CD4-positive, alpha-beta T cell treated with Interleukin-15 for 4 hours (primary cell): Measurements from ENCODE around the gene DCAF6.

ENCODE experiments used
- DNase-seq: peaks from one replicate; pipeline ENCODE4 v3.0.0-alpha.2; 2020; ENCODE audit warnings: low spot score

The DCAF6 gene

DNA sequence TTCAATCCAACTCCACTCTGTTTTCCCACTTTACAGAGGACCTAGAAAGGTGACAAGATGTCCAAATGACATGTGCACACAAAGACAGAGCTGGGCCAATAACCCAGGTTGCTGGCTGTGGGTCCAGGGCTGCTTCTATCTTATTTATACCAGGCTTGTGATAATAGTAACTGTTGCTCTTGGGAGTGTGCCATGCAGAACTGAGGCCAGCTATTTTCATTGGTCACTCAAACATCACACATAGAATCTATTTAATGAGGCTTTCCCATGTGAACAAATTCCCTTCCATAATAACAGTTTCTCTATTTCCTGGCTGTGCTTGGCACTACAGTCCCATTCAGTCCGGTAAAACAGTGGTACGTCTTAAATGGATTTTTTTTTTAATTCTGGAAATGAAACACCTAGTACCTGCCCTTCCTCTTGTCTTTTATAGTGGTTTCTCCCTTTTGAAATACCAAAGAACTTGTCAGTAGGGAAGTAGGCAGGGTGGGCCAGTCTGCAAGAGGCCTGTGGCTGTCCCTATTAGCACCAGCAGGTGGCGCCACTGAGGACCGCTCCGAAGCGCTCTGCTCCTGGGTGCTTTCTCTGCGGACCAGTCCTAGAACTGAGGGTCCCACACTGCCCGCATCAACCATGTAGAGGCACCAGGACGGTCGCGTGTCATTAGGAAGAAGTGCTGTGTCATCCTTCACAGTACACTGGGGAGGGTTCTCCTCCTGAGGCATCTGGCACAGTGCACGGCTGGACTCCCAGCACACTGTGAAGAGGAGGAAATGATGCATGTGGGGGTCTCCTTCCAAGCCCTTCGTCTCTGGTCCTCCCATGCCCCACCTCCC lies 148.1 kb downstream of the DCAF6 start:
- DNase-seq = peak; percentile 52

DNA sequence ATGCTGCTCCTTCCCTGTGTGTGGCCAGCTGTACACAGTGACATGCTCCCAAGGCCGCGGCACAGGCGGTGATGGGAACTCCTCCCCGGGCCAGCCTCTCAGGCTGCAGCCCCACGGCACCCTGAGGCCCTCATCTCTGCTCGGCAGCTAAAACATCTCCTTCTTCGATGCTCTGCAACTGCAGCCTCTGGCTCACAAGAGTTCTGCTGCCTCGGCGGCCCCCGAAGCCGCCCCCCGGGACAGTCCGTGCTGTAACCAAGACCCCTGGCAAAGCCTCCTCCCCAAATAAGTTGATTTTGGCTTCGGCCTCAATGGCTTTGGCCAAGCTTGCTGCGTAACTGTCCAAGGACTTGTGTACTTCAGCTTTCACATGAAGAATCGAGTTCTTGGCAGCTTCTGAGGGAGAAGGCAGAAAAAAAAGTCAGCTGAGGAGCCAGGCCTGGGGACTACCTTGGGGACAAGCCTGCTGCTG lies 149.0 kb downstream of the DCAF6 start:
- DNase-seq = no peak

DNA sequence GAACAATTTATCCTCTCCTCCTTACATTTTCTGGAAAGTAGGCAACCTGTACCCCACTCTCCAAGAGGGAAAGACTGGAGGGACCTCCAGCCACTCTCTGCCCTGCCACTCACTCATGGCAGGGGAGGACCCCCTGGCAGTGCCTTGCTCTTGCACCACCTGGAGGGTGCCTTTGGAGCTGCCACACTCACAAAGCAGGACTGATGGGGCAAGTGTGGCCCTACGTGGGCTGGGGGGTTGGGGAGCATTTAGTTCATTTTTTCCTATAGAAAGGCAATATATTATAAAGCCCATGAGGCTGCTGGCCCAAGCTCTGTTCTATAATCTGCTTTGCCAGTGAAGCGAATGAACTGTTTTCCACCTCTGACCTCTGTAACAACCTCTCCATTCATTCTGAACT lies 150.0 kb downstream of the DCAF6 start:
- no peak for DNase-seq

DNA sequence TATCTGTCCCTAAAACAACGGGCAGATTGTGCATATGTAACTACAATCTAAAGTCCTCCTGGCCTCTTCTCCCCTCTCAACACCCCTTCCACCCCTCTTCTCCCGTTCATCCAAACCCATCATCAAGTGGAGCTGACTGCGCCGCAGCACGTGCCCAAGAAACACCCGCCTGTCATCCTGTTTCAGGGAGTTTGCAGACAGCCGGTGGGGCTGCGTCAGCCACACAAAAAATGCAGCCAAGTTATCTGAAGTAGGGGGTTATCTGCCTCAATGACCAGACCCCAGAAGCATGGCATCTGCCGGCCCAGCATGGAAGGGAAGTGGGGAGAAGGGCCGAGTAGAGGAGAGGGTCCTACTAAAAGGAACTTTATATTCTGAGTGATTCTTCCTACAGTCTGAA lies 151.2 kb downstream of the DCAF6 start:
- DNase-seq = no peak

DNA sequence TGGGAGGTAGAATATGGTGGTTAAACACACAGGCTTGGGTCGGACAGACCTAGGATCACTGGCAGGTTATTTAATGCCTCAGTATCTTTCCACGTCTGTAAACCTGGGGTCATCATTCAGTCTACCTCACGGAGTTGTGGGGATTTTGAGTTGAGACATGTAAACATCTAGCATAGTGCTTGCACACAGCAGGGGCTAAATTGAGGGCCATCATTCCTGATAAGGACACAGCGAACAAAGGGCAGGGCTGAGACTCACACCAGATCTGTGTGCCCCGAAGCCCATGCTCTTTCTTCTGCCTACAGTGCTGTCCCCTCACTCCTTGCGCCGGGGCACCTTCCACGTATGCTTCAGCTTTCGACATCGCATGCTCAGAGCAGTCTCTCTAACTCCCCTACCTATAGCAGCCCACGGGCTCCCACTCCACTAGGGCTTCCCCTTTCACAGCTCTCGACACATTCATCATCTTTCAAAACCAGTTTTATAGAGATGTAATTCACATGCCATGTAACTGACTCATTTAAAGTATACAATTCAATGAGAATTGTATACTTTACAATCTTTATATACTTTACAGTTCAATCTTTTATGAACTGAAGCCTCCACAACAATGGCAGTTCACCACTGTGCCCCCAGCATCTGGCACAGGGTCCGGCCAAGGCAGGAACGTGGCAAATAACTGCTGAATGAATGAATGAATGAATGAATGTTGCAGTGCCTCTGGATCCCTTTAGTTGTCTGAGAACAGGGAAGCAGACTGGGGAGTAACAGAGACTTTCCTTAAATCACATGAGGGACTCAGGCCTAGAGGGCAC lies 152.2 kb downstream of the DCAF6 start:
- no peak for DNase-seq

DNA sequence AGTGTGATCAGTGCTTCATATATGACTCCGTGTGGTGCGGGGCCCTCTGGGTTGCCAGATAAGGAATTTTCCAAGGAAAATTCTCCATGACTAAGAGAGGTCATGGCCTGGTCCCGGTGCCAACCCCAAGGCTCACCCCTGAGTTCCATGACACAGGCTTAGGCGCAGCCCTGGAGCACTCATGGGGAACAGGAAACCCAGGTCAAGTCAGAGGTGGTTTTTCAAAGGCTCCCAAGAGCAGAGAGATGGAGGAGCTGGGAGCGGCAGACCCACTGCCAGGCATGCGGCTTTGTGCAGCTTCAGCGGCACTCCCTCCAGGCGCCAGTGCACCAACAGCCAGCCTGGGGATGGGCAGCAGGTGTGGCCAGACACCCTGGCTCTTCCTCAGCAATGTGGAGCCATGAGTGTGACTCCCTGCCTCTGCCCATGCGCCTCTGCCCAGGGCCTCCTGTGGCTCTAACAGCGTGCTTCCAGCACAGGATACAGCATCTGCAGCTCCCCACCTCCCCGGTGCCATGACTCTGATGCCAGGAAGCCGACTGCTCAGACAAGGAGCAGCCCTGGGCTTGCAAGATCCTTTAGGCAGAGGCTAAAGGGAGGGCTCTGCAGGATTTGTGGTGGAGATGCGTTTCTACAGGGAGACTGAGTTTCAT lies 153.0 kb downstream of the DCAF6 start:
- DNase-seq = no peak

DNA sequence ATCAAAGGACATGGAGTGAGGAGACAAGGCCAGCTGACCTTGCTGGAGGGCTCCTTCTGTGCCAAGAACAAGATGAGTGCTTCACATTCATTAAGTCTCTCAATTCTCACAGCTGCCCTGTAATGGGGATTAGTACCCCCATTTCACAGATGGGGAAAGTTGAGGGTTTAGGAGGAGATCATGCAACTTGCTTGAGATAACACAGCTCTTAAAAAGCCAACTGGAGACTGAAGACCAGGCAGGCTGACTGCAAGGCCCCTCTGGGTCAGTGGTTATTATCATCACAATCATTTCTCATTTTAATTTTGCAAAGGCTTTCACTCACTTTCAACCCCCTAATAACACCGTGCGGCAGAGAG lies 153.5 kb downstream of the DCAF6 start:
- no peak for DNase-seq

DNA sequence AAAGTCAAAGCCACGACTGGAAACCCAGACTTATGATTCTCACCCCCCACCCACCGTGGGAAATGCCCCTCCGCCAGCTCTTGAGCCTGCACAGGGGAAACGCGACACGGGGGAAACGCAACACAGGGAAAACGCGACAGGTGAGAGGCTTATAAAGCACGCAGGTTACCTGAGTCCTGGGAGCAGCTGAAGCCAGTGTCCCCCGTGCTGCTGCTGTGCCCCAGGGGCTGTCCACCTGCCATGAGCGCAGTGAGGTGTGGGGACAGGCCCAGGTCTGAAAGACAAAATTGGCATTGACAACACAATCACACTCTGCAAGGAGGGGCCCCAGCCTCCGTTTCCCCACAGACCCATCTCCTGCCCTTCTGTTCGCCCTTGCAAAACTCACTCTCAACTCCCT lies 153.9 kb downstream of the DCAF6 start:
- no peak for DNase-seq

DNA sequence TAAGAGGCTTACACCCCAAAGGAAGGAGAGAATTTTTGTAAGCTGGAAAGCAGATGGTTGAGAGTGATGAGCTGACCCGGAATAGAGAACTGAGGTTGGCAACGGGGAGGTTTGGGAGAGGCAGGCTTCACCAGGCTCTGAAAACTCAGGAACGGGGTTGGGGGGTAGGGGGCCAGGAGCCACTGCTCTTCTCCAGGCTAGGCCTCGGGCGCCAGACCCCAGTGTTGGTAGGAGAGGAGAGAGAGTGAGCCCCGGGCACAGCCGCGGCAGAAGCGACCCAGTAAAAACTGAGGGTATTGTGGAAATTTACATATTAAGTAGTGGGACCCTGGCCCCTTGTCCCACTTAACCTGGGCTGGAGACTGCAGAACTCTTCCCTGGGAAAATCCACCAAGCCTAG lies 154.6 kb downstream of the DCAF6 start:
- DNase-seq = no peak

DNA sequence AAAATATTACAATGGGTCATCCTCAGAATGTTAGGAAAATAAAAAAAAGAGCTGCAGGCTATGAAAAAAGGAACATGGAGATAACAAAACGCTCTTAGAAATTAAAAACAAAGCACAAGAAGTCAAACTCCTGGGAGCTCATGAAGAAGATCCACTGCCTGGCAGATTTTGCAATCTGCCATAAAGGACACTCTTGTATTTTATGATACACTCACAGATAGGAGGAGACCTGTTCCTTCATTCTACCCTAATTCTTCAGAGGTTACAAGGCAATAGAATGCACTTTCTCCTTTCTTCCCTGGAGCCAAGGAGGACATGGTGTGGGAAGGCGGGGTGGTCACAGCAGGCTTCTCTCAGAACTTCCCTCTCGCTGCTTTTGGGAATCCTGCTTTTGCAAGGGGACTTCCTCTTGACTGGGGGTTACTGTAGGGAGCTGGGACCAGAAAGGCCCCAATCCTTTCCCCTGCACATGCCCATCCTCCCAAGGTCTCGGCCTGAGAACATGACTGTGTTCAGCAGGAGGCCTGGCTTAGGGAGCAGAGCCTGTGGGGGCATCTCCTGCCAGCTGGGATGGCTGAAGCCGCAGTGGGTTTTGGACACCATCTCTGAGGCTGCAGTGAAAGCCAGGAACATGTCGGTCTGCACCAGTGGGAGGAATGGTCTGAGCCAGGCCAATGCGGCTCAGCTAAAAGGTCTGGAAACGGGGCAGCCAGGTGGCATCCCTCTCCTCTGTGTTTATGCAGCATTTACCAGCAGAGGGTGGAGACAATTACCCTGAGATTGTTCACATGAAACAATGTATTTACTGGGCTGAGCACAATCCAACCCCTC lies 155.5 kb downstream of the DCAF6 start:
- DNase-seq = no peak

DNA sequence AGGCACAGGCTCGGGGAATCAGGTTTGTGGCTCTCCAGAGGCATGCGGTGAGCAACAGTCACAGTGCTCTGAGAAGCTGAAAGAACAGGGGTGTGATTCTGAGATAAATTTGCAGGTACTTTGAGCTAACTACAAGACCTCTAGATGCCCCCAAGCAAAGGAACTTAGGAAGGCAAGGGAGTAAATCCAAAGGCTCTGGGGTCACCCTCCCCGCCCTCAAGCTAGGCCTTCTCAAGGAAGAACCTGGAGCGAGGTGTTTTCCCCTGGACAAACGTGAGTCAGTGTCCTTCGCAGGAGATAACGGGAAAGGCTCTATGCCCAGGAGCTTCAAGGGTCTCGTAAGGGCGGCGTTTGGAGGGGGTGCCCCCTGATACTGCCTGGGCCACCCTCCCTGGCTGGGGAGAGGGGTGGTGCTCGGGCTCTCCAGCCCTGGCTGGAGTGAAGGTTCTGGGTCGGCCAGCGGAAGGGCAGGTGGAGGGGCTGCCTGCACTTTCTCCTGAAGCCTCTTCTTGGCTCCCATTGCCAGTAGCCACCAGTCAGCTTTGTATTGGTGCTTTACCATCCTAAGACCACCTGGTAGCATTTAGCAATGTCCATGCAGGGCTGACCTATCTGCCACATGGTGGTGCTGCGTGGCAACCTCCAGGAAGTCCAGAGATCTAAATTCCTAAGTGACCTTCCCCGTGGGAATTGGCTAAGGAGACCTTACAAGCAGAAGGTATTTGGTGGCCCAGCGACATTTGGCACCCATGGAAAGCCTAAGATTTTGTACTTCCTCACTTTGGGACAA lies 156.3 kb downstream of the DCAF6 start:
- DNase-seq = no peak

DNA sequence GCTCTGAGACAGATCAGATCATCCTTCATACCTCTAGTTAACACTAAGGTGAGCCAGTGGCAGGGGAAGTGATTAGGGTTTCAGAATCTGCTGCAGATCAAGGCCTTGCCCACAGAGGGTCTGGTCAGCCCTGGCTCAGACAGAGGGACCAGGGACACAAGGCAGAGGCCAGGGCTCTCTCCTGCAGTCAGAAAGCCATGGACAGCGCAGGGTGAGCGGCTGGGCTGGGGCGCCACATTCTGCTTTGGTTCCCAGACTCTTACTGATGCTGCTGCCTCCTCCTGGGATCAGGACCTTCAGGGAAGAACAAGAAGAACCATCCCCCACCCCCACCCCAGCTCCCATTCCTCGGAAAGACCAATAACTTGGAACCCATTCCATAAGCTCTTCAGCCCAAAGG lies 157.1 kb downstream of the DCAF6 start:
- DNase-seq = no peak

DNA sequence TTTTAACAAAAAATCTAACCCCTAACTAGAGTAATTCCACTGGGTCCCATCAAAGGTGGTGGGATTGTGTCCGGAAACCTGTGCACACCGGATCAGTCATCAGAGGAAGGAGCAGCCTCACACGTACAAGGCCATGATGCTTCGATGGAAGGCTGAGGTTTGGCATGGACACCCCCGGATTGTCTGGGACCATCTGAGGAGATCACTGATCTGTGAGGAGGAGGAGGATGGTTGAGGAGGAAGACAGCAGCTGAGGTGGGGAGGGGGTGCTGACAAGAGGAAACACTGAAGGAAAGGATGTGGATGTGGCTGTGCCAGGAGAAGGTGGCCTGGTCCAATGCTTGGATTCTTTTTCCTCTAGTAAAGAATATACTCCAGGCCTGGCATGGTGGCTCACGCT lies 159.0 kb downstream of the DCAF6 start:
- DNase-seq = no peak

DNA sequence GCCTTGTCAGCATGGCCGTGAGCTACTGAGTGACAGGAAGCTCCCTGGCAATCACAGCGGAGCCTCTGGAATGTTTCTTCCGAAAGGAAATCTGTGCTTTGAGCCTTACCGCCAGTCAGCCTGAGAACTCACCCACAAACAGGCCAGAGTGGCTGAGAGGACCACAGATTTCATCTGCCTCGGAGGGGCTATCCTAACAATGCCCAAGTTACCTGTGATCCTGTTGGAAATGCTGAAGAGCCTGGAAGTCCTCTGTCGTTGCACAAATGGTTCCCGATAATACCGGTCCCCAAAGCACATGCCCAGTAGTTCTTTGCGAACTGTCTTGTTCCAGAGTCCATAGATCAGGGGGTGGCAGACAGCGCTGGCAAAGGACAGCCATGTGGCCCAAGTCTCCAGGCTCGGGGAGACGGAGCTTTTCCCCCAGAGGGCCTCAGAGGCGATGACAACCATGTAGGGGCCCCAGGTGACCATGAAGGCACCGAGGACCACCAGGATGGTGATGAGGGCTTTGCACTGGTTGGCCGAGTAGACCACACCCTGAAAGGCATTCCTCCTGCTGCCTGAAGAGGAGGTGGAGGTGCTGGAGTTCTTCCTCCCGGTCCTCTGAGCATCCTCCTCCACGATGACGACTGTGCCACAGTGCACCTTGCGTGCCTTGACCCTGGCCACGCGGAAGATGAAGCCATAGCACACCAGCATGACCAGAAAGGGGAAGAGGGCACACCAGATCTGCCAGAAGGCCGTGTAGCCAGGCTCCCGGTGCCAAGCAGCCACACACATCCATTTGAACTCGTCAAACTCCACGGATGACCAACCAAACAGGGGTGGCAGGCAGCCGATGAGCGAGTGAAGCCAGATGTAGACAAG lies 160.0 kb downstream of the DCAF6 start:
- DNase-seq = no peak

DNA sequence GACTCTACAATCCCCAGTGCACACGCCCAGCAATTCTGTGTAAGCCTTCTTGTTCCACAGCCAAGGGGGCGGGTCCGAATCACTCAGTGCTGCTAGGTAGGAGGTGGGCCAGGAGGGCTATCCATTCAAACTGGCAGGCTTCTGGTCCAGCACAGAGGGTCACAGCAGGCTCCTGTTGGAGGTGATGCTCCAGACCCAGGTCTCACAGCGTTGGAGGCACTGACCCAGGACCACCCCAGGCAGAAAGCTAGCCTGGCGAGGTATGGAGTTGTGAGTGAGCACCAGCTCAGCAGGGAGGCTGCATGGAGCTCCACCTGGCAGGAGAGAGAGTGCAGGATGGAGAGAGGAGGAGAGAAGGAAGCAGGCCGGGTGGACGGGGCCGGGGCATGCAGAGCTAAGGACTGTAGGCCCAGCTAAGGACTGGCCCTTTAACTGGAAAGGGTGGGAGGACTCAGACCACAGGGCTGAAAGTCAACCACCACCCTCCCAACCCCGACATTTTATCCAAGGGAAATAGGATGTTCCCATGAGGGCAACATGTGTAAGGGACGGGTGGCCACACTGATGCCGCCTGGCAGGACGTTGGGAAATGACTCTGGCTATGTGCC lies 161.5 kb downstream of the DCAF6 start:
- DNase-seq = no peak

DNA sequence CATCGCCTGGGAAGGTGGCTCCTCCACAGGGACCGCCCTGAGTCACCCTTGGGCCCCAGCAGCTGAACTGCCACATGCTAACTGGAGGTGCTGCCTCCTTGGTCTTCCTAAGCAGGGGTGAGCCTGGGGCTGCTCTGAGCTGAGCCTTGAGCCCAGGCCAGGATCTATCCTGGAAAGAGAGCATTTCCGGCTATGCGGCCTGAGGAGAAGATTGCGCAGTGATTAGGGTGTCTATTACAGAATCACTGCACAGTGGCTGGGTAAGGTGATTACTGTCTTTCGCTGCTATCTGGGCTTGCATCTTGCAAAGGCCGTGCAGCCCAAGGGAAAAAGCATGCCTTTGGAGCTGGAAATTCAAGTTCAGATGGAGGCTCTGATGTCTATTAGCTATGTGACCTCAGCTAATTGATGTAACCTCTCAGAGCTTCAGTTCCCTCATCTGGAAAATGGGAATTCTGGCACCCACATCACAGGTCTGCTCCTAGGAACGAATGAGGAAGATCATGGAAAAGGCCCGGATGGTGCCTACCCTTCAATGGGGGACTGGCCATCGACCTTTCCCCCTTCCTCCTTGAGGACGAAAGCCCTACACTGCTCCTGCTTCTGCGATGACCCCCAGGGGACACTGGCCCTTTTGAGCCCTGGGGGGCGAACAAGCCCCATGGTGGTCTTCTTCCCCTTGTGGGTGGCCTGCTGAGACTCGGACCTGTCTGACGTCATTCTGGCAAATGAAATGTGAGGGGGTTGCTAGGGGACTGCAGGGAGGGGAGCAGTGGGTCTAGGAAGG lies 162.2 kb downstream of the DCAF6 start:
- DNase-seq = no peak

DNA sequence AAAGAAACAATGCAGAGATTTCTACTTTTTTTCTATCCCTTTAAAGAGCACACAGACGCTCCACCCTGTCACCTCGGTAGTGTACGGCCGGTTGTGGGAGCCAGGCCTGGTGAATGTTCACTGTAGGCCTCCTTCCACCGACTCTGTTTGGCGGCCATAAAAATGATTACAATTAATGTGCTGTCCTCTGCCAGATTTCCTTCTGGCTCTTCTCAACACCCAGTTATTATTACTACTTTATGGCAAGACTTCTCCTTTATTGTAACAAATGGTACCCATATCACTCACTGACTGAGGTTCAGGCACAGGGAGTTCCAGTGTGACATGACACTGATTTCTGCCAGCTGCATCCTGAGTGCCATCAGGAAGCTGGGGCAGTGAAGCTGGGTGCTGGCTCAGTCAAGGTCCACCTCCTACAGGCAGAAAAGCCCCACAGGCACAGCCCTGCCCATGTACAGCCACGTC lies 162.9 kb downstream of the DCAF6 start:
- DNase-seq = no peak

DNA sequence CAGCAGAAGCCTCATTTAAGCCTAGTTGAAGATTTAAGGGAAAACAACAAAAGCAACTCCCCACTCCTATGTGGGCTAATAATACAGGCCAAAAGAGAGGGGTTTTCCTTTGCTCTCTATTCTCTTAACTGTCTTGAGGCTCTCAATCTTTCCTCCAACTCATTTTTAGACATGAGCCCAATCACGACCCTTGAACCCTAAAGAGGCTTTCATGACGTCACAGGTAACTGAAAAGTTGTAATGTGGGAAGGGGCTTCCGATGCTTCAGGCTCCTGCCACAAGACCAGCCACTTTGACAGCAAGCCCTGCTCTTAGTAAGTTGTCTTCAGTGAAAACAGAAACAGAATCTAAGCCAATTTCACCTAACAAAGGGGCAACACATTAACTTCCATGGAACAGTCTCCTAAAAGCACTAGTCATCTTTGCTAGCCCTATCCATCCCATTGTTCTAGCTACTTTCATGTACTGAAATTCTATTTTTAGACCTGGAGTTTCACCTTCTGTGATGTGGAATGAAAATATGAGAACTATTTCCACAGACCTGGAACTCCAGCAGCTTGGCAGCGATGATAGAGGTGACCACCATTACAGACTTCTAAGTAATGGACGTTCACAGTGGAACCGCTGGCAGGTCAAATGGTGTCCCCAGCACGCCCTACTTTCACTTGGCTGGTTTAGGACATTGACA lies 164.0 kb downstream of the DCAF6 start:
- no peak for DNase-seq
